WTC11 (cell line): ENCODE data around the gene GPX2.

Experiments
- ATF3 ChIP-seq: sonication (generic); formaldehyde crosslinking; conservative IDR thresholded peaks from 2 replicates; pipeline ENCODE4 v1.8.1; 2022; ENCODE audit warnings: mild to moderate bottlenecking, missing genetic modification reagents
- CTCF ChIP-seq: fragments of 200-600 bp; IDR thresholded peaks from 2 replicates; pipeline ENCODE4 v1.8.0; 2022; ENCODE audit warnings: antibody characterized with exemption
- TEAD4 ChIP-seq: sonication (generic); formaldehyde crosslinking; IDR thresholded peaks from 2 replicates; pipeline ENCODE4 v1.8.0; 2022; ENCODE audit warnings: mild to moderate bottlenecking, missing genetic modification reagents
- USF2 ChIP-seq: sonication (generic); formaldehyde crosslinking; IDR thresholded peaks from 2 replicates; pipeline ENCODE4 v1.8.1; 2023; ENCODE audit warnings: mild to moderate bottlenecking, missing genetic modification reagents, moderate library complexity
- ZNF317 ChIP-seq: sonication (generic); formaldehyde crosslinking; IDR thresholded peaks from 2 replicates; pipeline ENCODE4 v1.8.1; 2023; ENCODE audit warnings: low read depth, mild to moderate bottlenecking, moderate library complexity, missing genetic modification reagents, borderline replicate concordance

GRCh38 chr14:64965356-64966000, 22.9 kb upstream of the GPX2 start:
- TF ChIP-seq ZNF317 (no peak), CTCF (no peak), USF2 (no peak), TEAD4 (CRISPR knock-in tag) (no peak), ATF3 (CRISPR knock-in tag) (no peak)
